GM19240 (cell line): Measurements from ENCODE around the gene OR5AR1.
"Not testable (repeated sequence)": the region's sequence is repeated elsewhere in the genome, so short reads cannot be mapped to it uniquely, and the experiment has no call there.

Source experiments
- DNase-seq: peaks from one replicate; pipeline ENCODE4 v3.0.0; 2011; ENCODE audit warnings: low spot score; ENCODE audit not compliant: insufficient read length

Gene OR5AR1

GRCh38 chr11:56663386-56663785, at the start of gene OR5AR1:
OR5AR1 (plus strand) TSS chr11:56663686; CDS start chr11:56663686, 0 bp downstream.
- no peak for DNase-seq

GRCh38 chr11:56624661-56625110, 38.8 kb upstream of the OR5AR1 start:
- DNase-seq: no peak

- DNase-seq: no peak
Measured at GRCh38 chr11:56625946-56626345, 37.5 kb upstream of the OR5AR1 start.

- no peak for DNase-seq
Measured at GRCh38 chr11:56632329-56632728, 31.2 kb upstream of the OR5AR1 start.

GRCh38 chr11:56636861-56637260, 26.6 kb upstream of the OR5AR1 start:
- DNase-seq: no peak

GRCh38 chr11:56637500-56637899, 26.0 kb upstream of the OR5AR1 start:
- no peak for DNase-seq

GRCh38 chr11:56642339-56642738, 21.1 kb upstream of the OR5AR1 start, which contains the start of gene OR5AP2:
OR5AP2 (minus strand) TSS chr11:56642439; CDS start chr11:56642439, 0 bp downstream.
- no peak for DNase-seq

- DNase-seq: no peak
Measured at GRCh38 chr11:56659755-56660154, 3.7 kb upstream of the OR5AR1 start.

- no peak for DNase-seq
Measured at GRCh38 chr11:56670984-56671383, 7.5 kb downstream of the OR5AR1 start.

GRCh38 chr11:56688554-56689100, 25.1 kb downstream of the OR5AR1 start:
- DNase-seq: no peak

GRCh38 chr11:56691179-56691578, 27.7 kb downstream of the OR5AR1 start:
- DNase-seq: not testable (repeated sequence)

GRCh38 chr11:56693428-56693827, 29.9 kb downstream of the OR5AR1 start:
- no peak for DNase-seq

- no peak for DNase-seq
Measured at GRCh38 chr11:56698795-56699194, 35.3 kb downstream of the OR5AR1 start, which contains the start of gene OR9G1. OR9G1 (plus strand) TSS chr11:56699095; CDS start chr11:56700388, 1,293 bp downstream.

GRCh38 chr11:56700242-56700913, 36.9 kb downstream of the OR5AR1 start:
- DNase-seq: no peak

- no peak for DNase-seq
Measured at GRCh38 chr11:56700914-56701485, 37.5 kb downstream of the OR5AR1 start.

- no peak for DNase-seq
Measured at GRCh38 chr11:56705784-56706396, 42.4 kb downstream of the OR5AR1 start.

- no peak for DNase-seq
Measured at GRCh38 chr11:56706486-56706885, 43.0 kb downstream of the OR5AR1 start.

GRCh38 chr11:56714206-56714605, 50.7 kb downstream of the OR5AR1 start:
- DNase-seq: no peak
